ENCODE results near the gene EPHA6. TPM values are rescaled to one million over a fixed set of nuclear protein-coding genes. Genes with fewer than 3 reads are reported as not detected.

Gene EPHA6
- total RNA-seq, 1 experiment from 2014 or later, result 2.7 TPM

GRCh38 chr3:97687734-97688133 is 873.3 kb downstream of the EPHA6 start:
- Mint-ChIP-seq H3K4me3 (ENCODE audit: unreplicated experiment) (no peak overlapping the region), H3K27me3 (ENCODE audit: insufficient read depth, unreplicated experiment) (no peaks in the 10 kb centered on the region), H3K4me1 (ENCODE audit: low read depth, unreplicated experiment) (no peaks in the 10 kb centered on the region), H3K27ac (ENCODE audit: unreplicated experiment) (no peak overlapping the region), H3K9me3 (ENCODE audit: unreplicated experiment) (no peaks in the 10 kb centered on the region), H3K36me3 (ENCODE audit: insufficient read depth, unreplicated experiment) (no peaks in the 10 kb centered on the region)
- H3K27me3 ChIP-seq (replicated peaks; ENCODE audit: control insufficient read depth, insufficient read depth, low read length), result no peaks in the 10 kb centered on the region
- no TSS peak for BruUV-seq (replicated peaks)
- POLR2A ChIA-PET, result no interaction called here
- H3K4me1 ChIP-seq, result no peaks in the 10 kb centered on the region
- no peak overlapping the region for H3K4me3 ChIP-seq (ENCODE audit: low read depth, low read length)
- TF ChIP-seq CTCF (IDR thresholded peaks at IDR 0.05; ENCODE audit: insufficient read depth in 1 of 2, low read depth in 1 of 2, low read length in 1 of 2, severe bottlenecking in 1 of 2, unreplicated experiment in 1 of 2), result no peak
- intact Hi-C loops (cut with micrococcal nuclease; ENCODE audit: unreplicated experiment), result no loop called here
- CTCF ChIA-PET, result no interaction called here
- H3K9me3 ChIP-seq, result no peaks in the 10 kb centered on the region
- H3K36me3 ChIP-seq (ENCODE audit: control insufficient read depth, insufficient read depth, low read length), result no peaks in the 10 kb centered on the region
- no peak for DNase-seq

- Histone ChIP-seq H3K9me3 (no peaks in the 10 kb centered on the region), H3K4me3 (ENCODE audit: low read depth, low read length) (no peak overlapping the region), H3K36me3 (ENCODE audit: control insufficient read depth, insufficient read depth, low read length) (no peaks in the 10 kb centered on the region), H3K4me1 (no peaks in the 10 kb centered on the region), H3K27me3 (replicated peaks; ENCODE audit: control insufficient read depth, insufficient read depth, low read length) (no peaks in the 10 kb centered on the region)
- no peak for TF ChIP-seq CTCF (IDR thresholded peaks at IDR 0.05; ENCODE audit: insufficient read depth in 1 of 2, low read depth in 1 of 2, low read length in 1 of 2, severe bottlenecking in 1 of 2, unreplicated experiment in 1 of 2)
- Mint-ChIP-seq H3K27me3 (ENCODE audit: insufficient read depth, unreplicated experiment) (no peaks in the 10 kb centered on the region), H3K9me3 (ENCODE audit: unreplicated experiment) (no peaks in the 10 kb centered on the region), H3K36me3 (ENCODE audit: insufficient read depth, unreplicated experiment) (no peaks in the 10 kb centered on the region), H3K4me3 (ENCODE audit: unreplicated experiment) (no peak overlapping the region), H3K27ac (ENCODE audit: unreplicated experiment) (no peak overlapping the region), H3K4me1 (ENCODE audit: low read depth, unreplicated experiment) (no peaks in the 10 kb centered on the region)
- POLR2A ChIA-PET, result no interaction called here
- CTCF ChIA-PET, result no interaction called here
- no TSS peak for BruUV-seq (replicated peaks)
- intact Hi-C loops (cut with micrococcal nuclease; ENCODE audit: unreplicated experiment), result no loop called here
- no peak for DNase-seq
These were observed 874.7 kb downstream of the EPHA6 start for GRCh38 chr3:97689111-97689510.

- no peak overlapping the region for H3K27ac Mint-ChIP-seq (ENCODE audit: unreplicated experiment)
- DNase-seq, result no peak
- intact Hi-C loops (cut with micrococcal nuclease; ENCODE audit: unreplicated experiment), result no loop called here
- no peaks in the 10 kb centered on the region for H3K27me3 Mint-ChIP-seq (ENCODE audit: insufficient read depth, unreplicated experiment)
- H3K9me3 Mint-ChIP-seq (ENCODE audit: unreplicated experiment), result no peaks in the 10 kb centered on the region
- H3K4me1 ChIP-seq, result no peaks in the 10 kb centered on the region
- no peaks in the 10 kb centered on the region for H3K9me3 ChIP-seq
- H3K36me3 Mint-ChIP-seq (ENCODE audit: insufficient read depth, unreplicated experiment), result no peaks in the 10 kb centered on the region
- H3K27me3 ChIP-seq (replicated peaks; ENCODE audit: control insufficient read depth, insufficient read depth, low read length), result no peaks in the 10 kb centered on the region
- no peaks in the 10 kb centered on the region for H3K4me1 Mint-ChIP-seq (ENCODE audit: low read depth, unreplicated experiment)
- POLR2A ChIA-PET, result no interaction called here
- H3K36me3 ChIP-seq (ENCODE audit: control insufficient read depth, insufficient read depth, low read length), result no peaks in the 10 kb centered on the region
- no peak overlapping the region for H3K4me3 ChIP-seq (ENCODE audit: low read depth, low read length)
- TF ChIP-seq CTCF (IDR thresholded peaks at IDR 0.05; ENCODE audit: insufficient read depth in 1 of 2, low read depth in 1 of 2, low read length in 1 of 2, severe bottlenecking in 1 of 2, unreplicated experiment in 1 of 2), result no peak
- no peak overlapping the region for H3K4me3 Mint-ChIP-seq (ENCODE audit: unreplicated experiment)
- CTCF ChIA-PET, result no interaction called here
- no TSS peak for BruUV-seq (replicated peaks)
These were observed 875.6 kb downstream of the EPHA6 start for GRCh38 chr3:97689962-97690361.

Data from Caco-2 (cell line).